Uterus (tissue), 4 donors: ENCODE measurements around the gene SLC22A6. TPM values are rescaled to one million over a fixed set of nuclear protein-coding genes. Genes with fewer than 3 reads are reported as not detected.

Source experiments
- DNase-seq, 2 donors: peaks; one replicate each; pipeline ENCODE4 v3.0.0-alpha.2; 2019 to 2020
- H3K27ac ChIP-seq, 2 donors: fragments of 200-600 bp; sonication (generic); 1 replicate in 1 of 2; 2 replicates in 1 of 2; pipeline ENCODE4 v1.5.1; 2016 to 2018
- H3K27me3 ChIP-seq, 2 donors: fragments of 200-600 bp; sonication (generic); one replicate each; pipeline ENCODE4 v1.5.1; 2018 to 2019; ENCODE audit warnings: control low read depth in 1 of 2
- H3K36me3 ChIP-seq, 2 donors: fragments of 200-600 bp; sonication (generic); one replicate each; pipeline ENCODE4 v1.5.1; 2019; ENCODE audit warnings: control low read depth in 1 of 2
- H3K4me1 ChIP-seq, 2 donors: fragments of 200-600 bp; sonication (generic); one replicate each; pipeline ENCODE4 v1.5.1; 2018 to 2019; ENCODE audit warnings: control low read depth in 1 of 2
- H3K4me3 ChIP-seq, 2 donors: fragments of 200-600 bp; sonication (generic); 1 replicate in 1 of 2; 2 replicates in 1 of 2; pipeline ENCODE4 v1.5.1; 2018 to 2019; ENCODE audit warnings: mild to moderate bottlenecking in 1 of 2
- H3K9me3 ChIP-seq, 2 donors: fragments of 200-600 bp; sonication (generic); one replicate each; pipeline ENCODE4 v1.5.1; 2019; ENCODE audit warnings: control low read depth in 1 of 2
- POLR2A ChIP-seq, 2 donors: fragments of 450-650 bp; IDR thresholded peaks; one replicate each; pipeline ENCODE4 v1.6.1; 2016; ENCODE audit warnings: antibody characterized with exemption in 2 of 2, mild to moderate bottlenecking in 1 of 2, moderate library complexity in 1 of 2
- intact Hi-C: fragments of 100-400 bp; cut with DNase I; formaldehyde crosslinking; loops from one replicate; pipeline ENCODE4 v1.15.1; 2023; ENCODE audit warnings: low total_unique reads
- total RNA-seq, 4 donors: library from RNA; depleted of rRNA in 3 of 4; stranded (reverse); fragments of >200 nt in 3 of 4; gene quantifications; one replicate each; pipeline versions ENCODE4 v1.1.0 to v1.2.4, GENCODE V29; 2014 to 2023
- TF ChIP-seq, protein P1 (sequence below), 4 experiments: fragments of 200-600 bp in 2 of 4; fragments of 450-650 bp in 2 of 4; sonication (generic) in 2 of 4; IDR thresholded peaks; one replicate each; pipeline ENCODE4 v1.5.1; 2016 to 2019; ENCODE audit warnings: antibody characterized with exemption in 4 of 4, mild to moderate bottlenecking in 2 of 4, moderate library complexity in 1 of 4
- donor health status: DM: yes; HTN: yes; CAD: no.

The SLC22A6 gene
- total RNA-seq, 4 donors from 2014 or later = not detected

DNA sequence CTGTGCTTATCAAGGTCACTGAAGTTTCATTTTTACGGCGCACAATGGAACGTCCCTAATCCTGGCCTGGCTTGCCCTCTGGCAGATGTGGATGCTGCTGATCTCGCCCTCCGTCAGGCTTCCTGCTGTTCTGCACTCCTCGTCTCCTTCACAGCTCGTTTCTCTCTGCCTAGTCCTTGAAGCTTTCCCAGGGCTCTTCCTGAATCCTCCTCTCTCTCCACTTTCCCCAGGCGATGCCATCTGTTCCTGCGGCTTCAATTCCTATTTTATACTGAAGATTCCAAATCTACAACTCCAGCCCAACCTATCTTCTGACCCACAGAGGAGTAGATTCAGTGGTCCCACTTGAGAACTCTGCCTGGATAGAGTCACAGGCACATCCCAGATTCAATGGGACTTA is 16.7 kb upstream of the SLC22A6 start:
- Histone ChIP-seq H3K27me3 (no peaks in the 10 kb centered on the region), H3K36me3 (no peaks in the 10 kb centered on the region), H3K4me3 (no peak overlapping the region), H3K4me1 (no peaks in the 10 kb centered on the region), H3K9me3 (no peaks in the 10 kb centered on the region), H3K27ac (no peak overlapping the region)
- intact Hi-C loops = no loop called here
- no peak for TF ChIP-seq POLR2A (IDR thresholded peaks at IDR 0.05)
- TF ChIP-seq, protein P1, sequence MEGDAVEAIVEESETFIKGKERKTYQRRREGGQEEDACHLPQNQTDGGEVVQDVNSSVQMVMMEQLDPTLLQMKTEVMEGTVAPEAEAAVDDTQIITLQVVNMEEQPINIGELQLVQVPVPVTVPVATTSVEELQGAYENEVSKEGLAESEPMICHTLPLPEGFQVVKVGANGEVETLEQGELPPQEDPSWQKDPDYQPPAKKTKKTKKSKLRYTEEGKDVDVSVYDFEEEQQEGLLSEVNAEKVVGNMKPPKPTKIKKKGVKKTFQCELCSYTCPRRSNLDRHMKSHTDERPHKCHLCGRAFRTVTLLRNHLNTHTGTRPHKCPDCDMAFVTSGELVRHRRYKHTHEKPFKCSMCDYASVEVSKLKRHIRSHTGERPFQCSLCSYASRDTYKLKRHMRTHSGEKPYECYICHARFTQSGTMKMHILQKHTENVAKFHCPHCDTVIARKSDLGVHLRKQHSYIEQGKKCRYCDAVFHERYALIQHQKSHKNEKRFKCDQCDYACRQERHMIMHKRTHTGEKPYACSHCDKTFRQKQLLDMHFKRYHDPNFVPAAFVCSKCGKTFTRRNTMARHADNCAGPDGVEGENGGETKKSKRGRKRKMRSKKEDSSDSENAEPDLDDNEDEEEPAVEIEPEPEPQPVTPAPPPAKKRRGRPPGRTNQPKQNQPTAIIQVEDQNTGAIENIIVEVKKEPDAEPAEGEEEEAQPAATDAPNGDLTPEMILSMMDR (IDR thresholded peaks at IDR 0.05) = no peak
- no peak for DNase-seq

DNA sequence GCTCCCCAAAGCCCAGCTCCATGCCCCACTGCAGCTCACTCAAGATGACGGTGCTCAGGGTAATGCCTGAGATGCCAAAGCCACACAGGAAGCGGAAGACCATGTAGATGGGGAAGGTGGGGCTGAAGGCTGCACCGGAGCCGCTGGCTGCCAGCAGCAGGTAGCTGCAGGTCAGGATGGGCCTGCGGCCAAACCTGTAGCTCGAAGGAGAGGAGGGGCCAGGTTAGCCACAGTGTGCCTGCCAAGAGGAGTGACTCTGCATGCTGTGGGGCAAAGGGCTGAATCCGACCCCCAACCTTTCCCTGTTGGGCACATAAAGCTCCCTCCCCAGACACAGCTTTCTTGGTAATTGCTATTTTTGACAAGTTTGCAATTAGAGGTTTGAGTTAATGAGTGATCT is 14.9 kb upstream of the SLC22A6 start:
- intact Hi-C loops = no loop called here
- H3K27me3 ChIP-seq = no peaks in the 10 kb centered on the region
- H3K4me3 ChIP-seq = no peak overlapping the region
- H3K27ac ChIP-seq = no peak overlapping the region
- no peak for DNase-seq
- no peaks in the 10 kb centered on the region for H3K36me3 ChIP-seq
- no peaks in the 10 kb centered on the region for H3K9me3 ChIP-seq
- no peaks in the 10 kb centered on the region for H3K4me1 ChIP-seq
- TF ChIP-seq, protein P1 (IDR thresholded peaks at IDR 0.05) = no peak
- no peak for TF ChIP-seq POLR2A (IDR thresholded peaks at IDR 0.05)

DNA sequence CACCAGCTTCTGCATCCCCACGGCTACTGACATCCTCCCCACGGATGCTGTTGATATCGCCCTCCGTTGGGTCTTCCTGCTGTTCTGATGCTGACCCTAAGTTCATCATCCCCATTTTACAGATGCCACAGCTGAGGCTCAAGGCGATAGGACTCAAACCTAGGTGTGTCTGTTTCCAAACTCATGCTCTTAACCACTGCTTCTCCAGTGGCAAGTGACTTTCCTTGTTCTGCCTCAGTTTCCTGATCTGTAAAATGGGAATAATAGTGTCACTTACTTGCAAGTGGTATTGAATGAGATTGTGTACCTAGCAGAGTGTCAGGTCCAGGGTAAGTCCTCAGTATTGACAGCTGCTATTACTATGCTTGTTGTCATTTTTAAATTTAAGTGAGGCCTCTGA is 14.4 kb upstream of the SLC22A6 start:
- TF ChIP-seq, protein P1 (IDR thresholded peaks at IDR 0.05) = no peak
- no peak for TF ChIP-seq POLR2A (IDR thresholded peaks at IDR 0.05)
- Histone ChIP-seq H3K27ac (no peak overlapping the region), H3K9me3 (no peaks in the 10 kb centered on the region), H3K27me3 (no peaks in the 10 kb centered on the region), H3K36me3 (no peaks in the 10 kb centered on the region), H3K4me1 (no peaks in the 10 kb centered on the region), H3K4me3 (no peak overlapping the region)
- DNase-seq = no peak
- intact Hi-C loops = no loop called here

DNA sequence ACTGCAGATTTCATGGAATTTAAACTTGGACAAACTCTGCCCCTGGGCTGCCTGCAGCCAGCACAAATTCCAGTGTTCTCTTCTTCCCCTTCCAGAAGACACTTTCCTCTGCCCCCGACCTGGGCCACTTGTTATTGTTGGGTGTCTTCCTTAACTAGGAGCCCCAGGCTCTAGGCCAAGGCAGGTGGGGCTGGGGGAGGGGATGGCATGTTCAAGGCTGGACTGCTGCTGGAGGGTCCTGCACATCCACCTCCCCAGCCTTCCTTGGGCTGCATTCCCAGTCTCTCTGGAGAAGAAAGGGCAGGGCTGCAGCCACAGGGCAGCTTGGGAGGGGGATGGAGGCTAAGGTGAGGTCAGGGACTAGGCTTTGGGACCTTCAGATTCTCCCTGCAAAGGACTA is 11.5 kb upstream of the SLC22A6 start:
- H3K4me1 ChIP-seq = no peaks in the 10 kb centered on the region
- no peaks in the 10 kb centered on the region for H3K36me3 ChIP-seq
- no peaks in the 10 kb centered on the region for H3K9me3 ChIP-seq
- intact Hi-C loops = no loop called here
- H3K27ac ChIP-seq = no peak overlapping the region
- H3K4me3 ChIP-seq = no peak overlapping the region
- no peak for TF ChIP-seq POLR2A (IDR thresholded peaks at IDR 0.05)
- TF ChIP-seq, protein P1 (IDR thresholded peaks at IDR 0.05) = no peak
- no peaks in the 10 kb centered on the region for H3K27me3 ChIP-seq
- DNase-seq = no peak

DNA sequence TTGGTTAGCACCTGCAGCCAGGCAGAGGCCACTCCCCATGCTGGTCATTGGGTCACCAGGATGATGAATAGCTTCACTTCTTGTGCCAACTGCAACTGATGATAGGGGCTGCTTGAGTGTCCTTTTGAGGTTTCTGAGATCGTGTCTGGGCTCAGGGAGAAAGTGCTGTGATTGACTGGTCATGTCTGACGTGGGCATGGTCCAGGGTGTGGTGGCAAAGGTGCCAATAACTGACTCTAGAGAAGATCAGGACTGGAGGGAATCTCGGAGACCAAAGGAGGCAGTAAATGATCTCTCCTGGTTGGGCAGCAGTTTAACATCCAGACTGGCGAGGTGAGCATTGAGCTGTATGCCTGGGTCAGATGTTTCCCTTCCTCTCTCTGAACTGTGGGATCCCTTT is 10.0 kb upstream of the SLC22A6 start:
- no peaks in the 10 kb centered on the region for H3K4me1 ChIP-seq
- H3K27ac ChIP-seq = no peak overlapping the region
- intact Hi-C loops = no loop called here

More for the DNA sequence above, 10.0 kb upstream of the SLC22A6 start:
- Histone ChIP-seq H3K36me3 (no peaks in the 10 kb centered on the region), H3K9me3 (no peaks in the 10 kb centered on the region), H3K27me3 (no peaks in the 10 kb centered on the region), H3K4me3 (no peak overlapping the region)
- no peak for TF ChIP-seq POLR2A (IDR thresholded peaks at IDR 0.05)
- TF ChIP-seq, protein P1 (IDR thresholded peaks at IDR 0.05) = no peak
- no peak for DNase-seq
